ENCODE data around the gene OR10G3.

The OR10G3 gene

GRCh38 chr14:21535545-21536417, 44.1 kb downstream of the OR10G3 start:
- no peak for DNase-seq

- DNase-seq: no peak
These were observed 45.3 kb downstream of the OR10G3 start for GRCh38 chr14:21534576-21534975.

GRCh38 chr14:21533294-21533693, 46.6 kb downstream of the OR10G3 start:
- no peak for DNase-seq

- no peak for DNase-seq
These were observed 50.4 kb downstream of the OR10G3 start for GRCh38 chr14:21529515-21529914.

- DNase-seq: peak; percentile 70
These were observed 51.2 kb downstream of the OR10G3 start for GRCh38 chr14:21528381-21529348.

GRCh38 chr14:21527318-21527679, 52.6 kb downstream of the OR10G3 start:
- DNase-seq: no peak

GRCh38 chr14:21526672-21527317, 53.1 kb downstream of the OR10G3 start:
- peak; percentile 62 for DNase-seq

- DNase-seq: peak; percentile 86
These were observed 53.8 kb downstream of the OR10G3 start, which contains the start of gene SALL2 for GRCh38 chr14:21525962-21526671. Gene SALL2 (minus strand): TSS chr14:21526346. CDS start chr14:21526127, 219 bp downstream.

- DNase-seq: no peak
These were observed 54.3 kb downstream of the OR10G3 start for GRCh38 chr14:21525571-21525961.

GRCh38 chr14:21524575-21525490, 55.0 kb downstream of the OR10G3 start:
- no peak for DNase-seq

- DNase-seq: no peak
These were observed 56.7 kb downstream of the OR10G3 start for GRCh38 chr14:21523203-21523602.

- DNase-seq: no peak
These were observed 58.4 kb downstream of the OR10G3 start for GRCh38 chr14:21521501-21521900.

- DNase-seq: no peak
These were observed 59.1 kb downstream of the OR10G3 start for GRCh38 chr14:21520767-21521166.

GRCh38 chr14:21518725-21519124, 61.2 kb downstream of the OR10G3 start:
- DNase-seq: no peak
